ENCODE data around the gene CFAP54.
A peak's percentile ranks its signal among the peaks of the same experiment; 100 is the strongest.

Gene CFAP54

GRCh38 chr12:96906849-96907670 is 417.7 kb downstream of the CFAP54 start, which contains the start of gene NEDD1:
Gene NEDD1, plus strand, starts transcription at chr12:96907257. Its CDS starts 2,503 bp downstream, at chr12:96909760.
- H3K36me3 ChIP-seq (ENCODE audit: insufficient read depth), result no peaks in the 10 kb centered on the region
- H3K4me3 ChIP-seq (IDR thresholded peaks at IDR 0.05; ENCODE audit: insufficient read depth, low read depth, low read length), result no peak within 1 kb of the TSS
- TF ChIP-seq CTCF (conservative IDR thresholded peaks at IDR 0.05; ENCODE audit: low read depth, low read length), result no peak
- no peaks in the 10 kb centered on the region for H4K20me1 ChIP-seq (ENCODE audit: insufficient read depth)
- peak within 1 kb of the TSS; percentile 87 for H3K27ac ChIP-seq
- H3K9ac ChIP-seq, result peak within 1 kb of the TSS; percentile 93
- peak within 1 kb of the TSS; percentile 99 for H2AFZ ChIP-seq (ENCODE audit: low read depth)
- H3K79me2 ChIP-seq (ENCODE audit: insufficient read depth, low read depth), result peaks cover 16% of the 10 kb centered on the region
- peaks cover 23% of the 10 kb centered on the region for H3K4me1 ChIP-seq (ENCODE audit: low read depth, poor library complexity, severe bottlenecking)
- peak within 1 kb of the TSS; percentile 76 for H3K4me2 ChIP-seq
- no peaks in the 10 kb centered on the region for H3K27me3 ChIP-seq (ENCODE audit: insufficient read depth, low read depth)

- H3K4me2 ChIP-seq, result peak overlapping the region; percentile 76
- no peak overlapping the region for H3K4me3 ChIP-seq (IDR thresholded peaks at IDR 0.05; ENCODE audit: insufficient read depth, low read depth, low read length)
- peaks cover 30% of the 10 kb centered on the region for H3K4me1 ChIP-seq (ENCODE audit: low read depth, poor library complexity, severe bottlenecking)
- no peaks in the 10 kb centered on the region for H3K36me3 ChIP-seq (ENCODE audit: insufficient read depth)
- H3K9ac ChIP-seq, result peak overlapping the region; percentile 93
- peaks cover 16% of the 10 kb centered on the region for H3K79me2 ChIP-seq (ENCODE audit: insufficient read depth, low read depth)
- H4K20me1 ChIP-seq (ENCODE audit: insufficient read depth), result no peaks in the 10 kb centered on the region
- TF ChIP-seq CTCF (conservative IDR thresholded peaks at IDR 0.05; ENCODE audit: low read depth, low read length), result no peak
- no peaks in the 10 kb centered on the region for H3K27me3 ChIP-seq (ENCODE audit: insufficient read depth, low read depth)
- H3K27ac ChIP-seq, result peak overlapping the region; percentile 87
- H2AFZ ChIP-seq (ENCODE audit: low read depth), result peak overlapping the region; percentile 99
These were observed 418.5 kb downstream of the CFAP54 start for GRCh38 chr12:96907671-96908422.

DNA sequence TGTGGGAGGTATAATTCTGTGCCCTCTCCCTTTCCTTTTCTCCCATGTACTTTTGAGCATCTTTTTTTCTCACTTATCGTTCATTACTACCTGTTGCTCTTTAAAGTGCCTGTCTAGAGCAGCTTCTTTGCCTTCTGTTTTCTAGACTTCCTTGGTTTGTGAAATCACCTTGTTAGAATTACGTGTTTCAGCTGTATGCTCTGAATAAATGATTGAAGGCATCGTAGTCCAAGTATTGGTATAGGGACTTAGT is 419.0 kb downstream of the CFAP54 start:
- H3K36me3 ChIP-seq (ENCODE audit: insufficient read depth), result no peaks in the 10 kb centered on the region
- H3K27ac ChIP-seq, result peak overlapping the region; percentile 13; the same call in 1 of the 2 replicates
- H4K20me1 ChIP-seq (ENCODE audit: insufficient read depth), result no peaks in the 10 kb centered on the region
- peak overlapping the region; percentile 93; the same call in 1 of the 2 replicates for H3K9ac ChIP-seq
- no peak overlapping the region for H3K4me3 ChIP-seq (IDR thresholded peaks at IDR 0.05; ENCODE audit: insufficient read depth, low read depth, low read length)
- no peak overlapping the region; the same call in 1 of the 2 replicates for H2AFZ ChIP-seq (ENCODE audit: low read depth)
- H3K4me1 ChIP-seq (ENCODE audit: low read depth, poor library complexity, severe bottlenecking), result peaks cover 30% of the 10 kb centered on the region
- peaks cover 16% of the 10 kb centered on the region for H3K79me2 ChIP-seq (ENCODE audit: insufficient read depth, low read depth)
- peak overlapping the region; percentile 76 for H3K4me2 ChIP-seq
- no peaks in the 10 kb centered on the region for H3K27me3 ChIP-seq (ENCODE audit: insufficient read depth, low read depth)
- TF ChIP-seq CTCF (conservative IDR thresholded peaks at IDR 0.05; ENCODE audit: low read depth, low read length), result no peak

DNA sequence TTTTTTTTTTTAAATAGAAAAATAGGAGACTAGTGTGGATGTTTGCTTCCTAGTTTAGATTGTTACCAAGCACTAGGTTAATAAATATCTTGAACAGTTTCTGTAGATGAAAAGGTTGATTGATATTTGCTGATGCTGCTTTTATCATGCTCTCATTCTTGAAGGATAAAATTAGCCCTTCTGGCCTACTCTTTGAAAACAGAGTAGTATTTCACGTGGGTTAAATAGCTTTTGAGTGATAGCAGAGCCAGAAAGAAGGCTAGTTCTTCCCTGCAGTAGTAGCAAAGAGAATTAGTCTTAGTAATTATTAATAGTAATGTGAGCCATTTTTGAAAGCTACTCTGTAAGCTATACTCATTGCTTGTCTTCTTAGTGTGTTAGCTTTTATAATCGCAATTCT is 422.9 kb downstream of the CFAP54 start:
- TF ChIP-seq CTCF (conservative IDR thresholded peaks at IDR 0.05; ENCODE audit: low read depth, low read length), result no peak
- H3K4me1 ChIP-seq (ENCODE audit: low read depth, poor library complexity, severe bottlenecking), result peaks cover 21% of the 10 kb centered on the region
- peaks cover 16% of the 10 kb centered on the region for H3K79me2 ChIP-seq (ENCODE audit: insufficient read depth, low read depth)
- peak overlapping the region; percentile 39 for H3K4me2 ChIP-seq
- H3K27me3 ChIP-seq (ENCODE audit: insufficient read depth, low read depth), result no peaks in the 10 kb centered on the region
- H3K36me3 ChIP-seq (ENCODE audit: insufficient read depth), result no peaks in the 10 kb centered on the region
- H4K20me1 ChIP-seq (ENCODE audit: insufficient read depth), result no peaks in the 10 kb centered on the region
- H3K27ac ChIP-seq, result no peak overlapping the region
- no peak overlapping the region for H3K4me3 ChIP-seq (IDR thresholded peaks at IDR 0.05; ENCODE audit: insufficient read depth, low read depth, low read length)
- no peak overlapping the region for H3K9ac ChIP-seq
- no peak overlapping the region for H2AFZ ChIP-seq (ENCODE audit: low read depth)
